ENCODE results near the gene STYXL2.

DNA sequence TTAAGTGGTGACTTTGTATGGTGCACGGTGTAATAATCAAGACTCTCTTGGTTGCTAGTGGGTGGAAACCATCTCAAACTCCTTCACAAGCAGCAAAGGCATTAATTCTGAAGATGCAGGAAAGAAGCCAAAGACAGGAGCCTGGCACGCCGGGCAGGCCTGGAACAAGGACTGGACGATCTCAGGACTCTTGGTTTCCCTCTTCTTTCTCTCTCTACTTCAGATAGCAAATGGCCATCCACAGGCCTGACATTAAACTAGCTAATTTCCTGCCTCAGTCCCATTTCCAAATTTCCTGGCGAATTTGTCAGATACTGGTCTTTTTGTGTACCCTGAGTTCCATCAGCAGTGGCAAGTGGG lies 28.2 kb downstream of the STYXL2 start:
- TF ChIP-seq POLR2AphosphoS5 (IDR thresholded peaks at IDR 0.05; ENCODE audit: low read depth, low read length): no peak
- TF ChIP-seq, protein P1, sequence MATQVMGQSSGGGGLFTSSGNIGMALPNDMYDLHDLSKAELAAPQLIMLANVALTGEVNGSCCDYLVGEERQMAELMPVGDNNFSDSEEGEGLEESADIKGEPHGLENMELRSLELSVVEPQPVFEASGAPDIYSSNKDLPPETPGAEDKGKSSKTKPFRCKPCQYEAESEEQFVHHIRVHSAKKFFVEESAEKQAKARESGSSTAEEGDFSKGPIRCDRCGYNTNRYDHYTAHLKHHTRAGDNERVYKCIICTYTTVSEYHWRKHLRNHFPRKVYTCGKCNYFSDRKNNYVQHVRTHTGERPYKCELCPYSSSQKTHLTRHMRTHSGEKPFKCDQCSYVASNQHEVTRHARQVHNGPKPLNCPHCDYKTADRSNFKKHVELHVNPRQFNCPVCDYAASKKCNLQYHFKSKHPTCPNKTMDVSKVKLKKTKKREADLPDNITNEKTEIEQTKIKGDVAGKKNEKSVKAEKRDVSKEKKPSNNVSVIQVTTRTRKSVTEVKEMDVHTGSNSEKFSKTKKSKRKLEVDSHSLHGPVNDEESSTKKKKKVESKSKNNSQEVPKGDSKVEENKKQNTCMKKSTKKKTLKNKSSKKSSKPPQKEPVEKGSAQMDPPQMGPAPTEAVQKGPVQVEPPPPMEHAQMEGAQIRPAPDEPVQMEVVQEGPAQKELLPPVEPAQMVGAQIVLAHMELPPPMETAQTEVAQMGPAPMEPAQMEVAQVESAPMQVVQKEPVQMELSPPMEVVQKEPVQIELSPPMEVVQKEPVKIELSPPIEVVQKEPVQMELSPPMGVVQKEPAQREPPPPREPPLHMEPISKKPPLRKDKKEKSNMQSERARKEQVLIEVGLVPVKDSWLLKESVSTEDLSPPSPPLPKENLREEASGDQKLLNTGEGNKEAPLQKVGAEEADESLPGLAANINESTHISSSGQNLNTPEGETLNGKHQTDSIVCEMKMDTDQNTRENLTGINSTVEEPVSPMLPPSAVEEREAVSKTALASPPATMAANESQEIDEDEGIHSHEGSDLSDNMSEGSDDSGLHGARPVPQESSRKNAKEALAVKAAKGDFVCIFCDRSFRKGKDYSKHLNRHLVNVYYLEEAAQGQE (IDR thresholded peaks at IDR 0.05; ENCODE audit: insufficient read depth in 1 of 2, low read depth in 2 of 2, low read length in 2 of 2): no peak
